Measurements from ENCODE around the gene POLL.

Gene POLL

DNA sequence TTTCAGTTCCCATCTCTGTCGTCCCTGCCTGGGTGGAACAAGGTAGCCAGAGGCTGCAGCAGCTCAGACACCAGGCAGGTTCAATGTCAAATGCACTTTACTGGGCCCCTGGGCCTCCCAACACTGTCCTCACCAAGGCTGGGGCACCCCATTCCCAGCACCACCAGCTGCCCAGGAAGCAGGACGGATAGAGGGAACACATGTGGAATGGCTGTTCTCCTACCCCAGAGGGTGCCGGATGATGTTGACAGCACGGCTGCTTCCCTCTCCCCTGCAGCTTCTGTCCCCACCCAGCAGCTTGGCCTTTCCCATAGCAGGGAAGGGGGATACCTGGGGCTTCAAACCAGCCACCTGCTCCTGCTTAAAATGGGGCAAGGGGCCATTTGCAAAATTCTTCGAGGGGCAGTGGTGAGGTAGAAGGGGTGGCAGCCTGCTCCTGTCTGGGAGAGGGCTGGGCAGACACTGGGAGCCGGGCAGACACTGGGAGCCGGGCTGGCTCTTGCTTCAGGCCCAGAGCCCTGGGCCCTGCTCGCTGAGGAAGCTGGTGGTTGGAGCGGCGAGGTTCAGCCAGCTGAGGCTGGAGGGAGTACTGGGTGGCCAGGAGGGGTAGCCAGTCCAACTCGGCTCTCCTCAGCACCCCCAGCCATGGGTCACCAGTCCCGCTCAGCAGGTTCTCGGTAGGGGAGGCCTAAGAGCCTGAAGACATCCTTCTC, 9.1 kb downstream of the POLL start:
- H3K9ac ChIP-seq (ENCODE audit: low read depth, low read length), result no peak overlapping the region
- peaks cover 25% of the 10 kb centered on the region for H3K36me3 ChIP-seq (ENCODE audit: insufficient read depth, low read length)
- no peak overlapping the region for H3K4me3 ChIP-seq (ENCODE audit: low read length)
- no peaks in the 10 kb centered on the region for H3K9me3 ChIP-seq (replicated peaks; ENCODE audit: low read length)
- H3K4me2 ChIP-seq (ENCODE audit: low read length), result no peak overlapping the region
- no peaks in the 10 kb centered on the region for H3K27me3 ChIP-seq (ENCODE audit: control insufficient read depth, insufficient read depth, low read length)
- no peaks in the 10 kb centered on the region for H3K4me1 ChIP-seq (ENCODE audit: control insufficient read depth, insufficient read depth, low read length)

DNA sequence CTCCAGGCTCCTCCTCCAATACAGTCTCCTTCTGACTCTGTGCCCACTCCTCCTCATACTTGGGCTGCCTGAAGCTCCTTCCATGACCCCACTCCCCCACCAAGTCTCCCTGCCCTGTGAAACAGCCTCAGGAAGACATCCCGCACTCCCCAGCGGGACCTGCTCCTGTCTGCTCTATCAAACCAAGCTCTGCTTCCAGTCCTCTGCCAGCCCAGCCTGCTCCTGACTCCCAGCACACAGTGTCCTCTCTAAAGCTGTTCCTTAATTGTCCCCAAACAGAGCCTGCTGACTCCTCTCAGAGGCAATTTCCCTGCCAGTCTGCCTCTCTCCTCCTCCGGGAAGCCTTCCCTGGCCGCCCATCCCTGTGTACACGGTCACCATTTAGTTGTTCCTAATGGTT, 9.9 kb downstream of the POLL start:
- H3K4me1 ChIP-seq (ENCODE audit: control insufficient read depth, insufficient read depth, low read length), result no peaks in the 10 kb centered on the region
- H3K4me3 ChIP-seq (ENCODE audit: low read length), result no peak overlapping the region
- no peak overlapping the region for H3K9ac ChIP-seq (ENCODE audit: low read depth, low read length)
- H3K4me2 ChIP-seq (ENCODE audit: low read length), result no peak overlapping the region
- H3K9me3 ChIP-seq (replicated peaks; ENCODE audit: low read length), result no peaks in the 10 kb centered on the region
- H3K36me3 ChIP-seq (ENCODE audit: insufficient read depth, low read length), result peaks cover 18% of the 10 kb centered on the region
- no peaks in the 10 kb centered on the region for H3K27me3 ChIP-seq (ENCODE audit: control insufficient read depth, insufficient read depth, low read length)

DNA sequence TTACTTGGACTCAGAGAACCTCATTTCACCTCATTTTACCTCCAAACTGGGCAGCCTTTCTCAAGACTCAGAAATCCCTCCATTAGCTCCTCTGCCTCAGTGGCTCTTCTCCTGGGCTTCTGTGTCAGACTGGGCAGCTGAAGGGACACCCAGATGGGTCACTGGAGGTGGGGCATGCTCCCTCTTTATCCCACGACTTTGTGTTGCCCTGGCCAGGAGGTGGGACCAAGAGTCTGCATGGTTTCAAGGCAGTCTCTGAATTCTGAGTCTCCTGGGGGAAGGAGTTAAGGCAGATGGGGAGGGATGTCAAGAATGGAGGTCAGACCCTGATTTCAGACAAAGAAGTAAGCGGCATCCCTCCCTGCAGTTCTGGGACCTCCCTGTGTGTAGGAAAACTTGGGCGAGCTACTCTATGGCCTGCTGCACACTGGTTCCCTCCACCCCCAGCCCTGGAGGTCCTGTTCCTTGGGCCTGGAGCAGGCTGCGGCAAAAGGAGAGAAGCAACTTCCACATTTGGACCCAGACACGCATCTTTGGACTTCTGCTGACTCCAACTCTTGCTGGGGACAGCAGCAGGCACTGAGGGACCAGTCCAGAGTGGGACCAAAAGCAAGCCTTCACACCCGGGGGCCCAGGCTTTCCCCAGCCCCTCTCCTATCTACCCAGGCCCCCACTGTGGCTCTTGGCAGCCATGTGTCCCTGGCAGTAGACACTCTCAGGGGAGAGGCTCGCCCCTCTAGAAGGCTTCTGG, 10.8 kb downstream of the POLL start:
- Histone ChIP-seq H3K9me3 (replicated peaks; ENCODE audit: low read length) (no peaks in the 10 kb centered on the region), H3K4me3 (ENCODE audit: low read length) (no peak overlapping the region), H3K9ac (ENCODE audit: low read depth, low read length) (no peak overlapping the region), H3K27me3 (ENCODE audit: control insufficient read depth, insufficient read depth, low read length) (no peaks in the 10 kb centered on the region), H3K4me1 (ENCODE audit: control insufficient read depth, insufficient read depth, low read length) (no peaks in the 10 kb centered on the region), H3K4me2 (ENCODE audit: low read length) (no peak overlapping the region), H3K36me3 (ENCODE audit: insufficient read depth, low read length) (peaks cover 11% of the 10 kb centered on the region)

DNA sequence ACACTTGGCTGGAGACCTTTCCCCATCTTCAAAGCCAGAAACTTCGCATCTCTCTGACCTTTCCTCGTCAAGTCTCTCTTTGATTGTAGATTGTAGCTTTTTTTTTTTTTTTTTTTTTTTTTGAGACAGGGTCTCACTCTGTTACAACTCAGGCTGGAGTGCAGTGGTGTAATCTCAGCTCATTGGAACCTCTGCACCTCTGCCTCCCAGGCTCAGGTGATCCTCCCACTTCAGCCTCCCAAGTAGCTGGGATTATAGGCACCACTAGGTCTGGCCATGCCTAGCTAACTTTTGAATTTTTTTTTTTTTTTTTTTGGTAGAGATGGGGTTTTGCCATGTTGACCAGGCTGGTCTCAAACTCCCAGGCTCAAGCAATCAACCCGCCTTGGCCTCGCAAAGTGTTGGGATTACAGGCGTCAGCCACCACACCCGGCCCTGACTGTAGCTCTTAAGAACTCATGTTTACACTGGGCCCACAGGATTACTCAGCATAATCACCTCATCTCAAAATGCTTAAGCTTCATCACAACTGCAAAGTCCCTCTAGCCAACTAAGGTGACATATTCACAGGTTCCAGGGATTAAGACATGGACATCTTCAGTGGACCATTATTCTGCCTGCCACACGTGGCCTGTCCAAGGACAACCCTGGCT, 11.7 kb downstream of the POLL start:
- no peak overlapping the region for H3K9ac ChIP-seq (ENCODE audit: low read depth, low read length)
- no peaks in the 10 kb centered on the region for H3K4me1 ChIP-seq (ENCODE audit: control insufficient read depth, insufficient read depth, low read length)
- no peak overlapping the region for H3K4me3 ChIP-seq (ENCODE audit: low read length)
- peaks cover 11% of the 10 kb centered on the region for H3K36me3 ChIP-seq (ENCODE audit: insufficient read depth, low read length)
- no peaks in the 10 kb centered on the region for H3K27me3 ChIP-seq (ENCODE audit: control insufficient read depth, insufficient read depth, low read length)
- no peaks in the 10 kb centered on the region for H3K9me3 ChIP-seq (replicated peaks; ENCODE audit: low read length)
- H3K4me2 ChIP-seq (ENCODE audit: low read length), result no peak overlapping the region

DNA sequence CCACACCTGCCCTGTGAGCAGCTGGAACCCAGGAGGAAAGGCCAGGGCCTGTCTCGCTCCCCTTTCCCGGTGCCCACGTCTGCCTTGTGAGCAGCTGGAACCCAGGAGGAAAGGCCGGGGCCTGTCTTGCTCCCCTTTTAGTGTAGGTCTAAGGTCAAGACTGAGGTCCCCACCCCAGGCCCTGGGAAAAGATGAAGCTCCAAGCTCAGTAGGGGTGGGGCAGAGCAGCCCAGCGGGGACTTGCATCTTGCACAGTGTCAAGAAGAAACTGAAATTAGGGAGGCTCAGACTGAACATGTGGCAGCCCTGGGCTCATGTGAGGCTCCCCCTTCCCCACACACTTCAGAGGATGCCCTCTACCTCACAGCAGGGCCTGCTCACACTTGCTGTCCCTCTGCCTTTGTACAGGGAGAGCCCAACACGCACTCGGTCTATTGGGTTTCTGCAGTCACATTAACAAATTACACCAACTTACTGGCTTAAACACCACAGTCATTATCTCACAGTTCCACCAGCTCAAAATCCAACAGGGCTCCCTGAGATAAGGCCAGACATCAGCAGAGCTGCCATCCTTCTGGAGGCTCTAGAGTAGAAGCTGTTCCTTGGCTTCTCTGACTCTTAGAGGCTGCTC, 12.4 kb downstream of the POLL start:
- no peak overlapping the region for H3K9ac ChIP-seq (ENCODE audit: low read depth, low read length)
- H3K9me3 ChIP-seq (replicated peaks; ENCODE audit: low read length), result no peaks in the 10 kb centered on the region
- peaks cover 5% of the 10 kb centered on the region for H3K4me1 ChIP-seq (ENCODE audit: control insufficient read depth, insufficient read depth, low read length)
- no peaks in the 10 kb centered on the region for H3K27me3 ChIP-seq (ENCODE audit: control insufficient read depth, insufficient read depth, low read length)
- H3K4me3 ChIP-seq (ENCODE audit: low read length), result no peak overlapping the region
- H3K4me2 ChIP-seq (ENCODE audit: low read length), result no peak overlapping the region
- peaks cover 11% of the 10 kb centered on the region for H3K36me3 ChIP-seq (ENCODE audit: insufficient read depth, low read length)

DNA sequence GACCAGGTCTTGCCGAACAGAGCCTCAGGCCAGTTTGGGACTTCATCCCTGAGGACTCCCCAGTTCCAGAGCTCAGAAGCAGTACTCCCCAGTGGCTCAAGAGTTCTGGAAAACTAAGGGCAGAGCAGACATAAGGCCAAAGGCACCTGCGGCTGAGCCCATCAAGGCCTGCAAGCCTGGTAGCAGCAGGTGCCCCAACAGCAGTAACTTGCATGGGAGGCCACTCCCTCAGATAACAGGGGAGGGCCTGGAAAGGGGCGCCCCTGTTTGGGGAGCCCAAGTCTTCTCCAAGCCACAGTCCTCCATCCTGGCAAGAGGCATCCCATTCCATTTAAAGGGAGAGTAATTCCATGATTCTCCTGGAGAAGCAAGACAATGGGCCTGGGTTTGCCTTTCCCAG, 13.0 kb downstream of the POLL start:
- Histone ChIP-seq H3K9ac (ENCODE audit: low read depth, low read length) (no peak overlapping the region), H3K4me3 (ENCODE audit: low read length) (no peak overlapping the region), H3K9me3 (replicated peaks; ENCODE audit: low read length) (no peaks in the 10 kb centered on the region), H3K36me3 (ENCODE audit: insufficient read depth, low read length) (peaks cover 11% of the 10 kb centered on the region), H3K4me2 (ENCODE audit: low read length) (no peak overlapping the region), H3K27me3 (ENCODE audit: control insufficient read depth, insufficient read depth, low read length) (no peaks in the 10 kb centered on the region), H3K4me1 (ENCODE audit: control insufficient read depth, insufficient read depth, low read length) (peaks cover 8% of the 10 kb centered on the region)

DNA sequence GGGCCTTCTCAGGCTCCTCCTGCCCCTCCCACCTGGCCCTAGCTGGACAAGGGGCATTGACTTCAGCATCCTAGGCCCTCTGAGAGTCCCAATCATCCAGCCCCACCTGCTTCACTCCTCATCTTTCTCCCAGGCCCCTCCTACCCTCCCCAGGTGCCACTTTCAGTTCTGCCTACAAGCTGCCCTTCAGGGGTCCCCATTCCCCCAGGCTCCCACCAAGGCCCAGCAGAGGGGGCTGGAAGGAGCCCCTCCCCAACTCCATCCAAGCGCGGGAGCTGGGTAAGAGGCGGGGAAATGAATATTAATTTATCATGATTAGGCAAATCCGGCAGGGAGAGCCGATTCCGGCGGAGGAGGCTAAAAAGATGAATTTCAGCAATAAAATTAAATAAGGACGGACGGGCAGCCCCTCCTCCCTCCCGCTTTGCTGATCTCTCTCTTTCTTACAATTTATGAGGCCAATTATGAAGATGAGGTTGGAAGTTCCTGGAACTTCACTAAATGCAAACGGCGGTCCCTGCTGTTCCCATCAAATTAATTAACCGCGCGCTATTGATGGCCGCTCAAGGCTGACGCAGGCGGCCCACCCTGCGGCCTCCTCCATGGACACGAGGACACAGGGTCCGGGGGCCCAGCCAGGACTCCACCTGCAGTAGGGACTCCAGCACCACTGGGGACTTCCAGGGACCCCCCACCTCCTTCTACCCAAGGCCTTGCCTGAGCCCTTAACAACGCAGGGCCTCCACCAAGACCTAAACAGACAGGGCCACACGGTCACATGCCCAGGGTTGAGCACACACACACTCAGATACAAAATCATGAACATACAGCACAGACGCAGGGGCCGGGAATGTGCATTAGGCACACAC, 13.9 kb downstream of the POLL start:
- Histone ChIP-seq H3K4me2 (ENCODE audit: low read length) (no peak overlapping the region), H3K27me3 (ENCODE audit: control insufficient read depth, insufficient read depth, low read length) (peaks cover 6% of the 10 kb centered on the region), H3K4me3 (ENCODE audit: low read length) (no peak overlapping the region), H3K36me3 (ENCODE audit: insufficient read depth, low read length) (peaks cover 8% of the 10 kb centered on the region), H3K9me3 (replicated peaks; ENCODE audit: low read length) (no peaks in the 10 kb centered on the region), H3K4me1 (ENCODE audit: control insufficient read depth, insufficient read depth, low read length) (peaks cover 16% of the 10 kb centered on the region), H3K9ac (ENCODE audit: low read depth, low read length) (no peak overlapping the region)

DNA sequence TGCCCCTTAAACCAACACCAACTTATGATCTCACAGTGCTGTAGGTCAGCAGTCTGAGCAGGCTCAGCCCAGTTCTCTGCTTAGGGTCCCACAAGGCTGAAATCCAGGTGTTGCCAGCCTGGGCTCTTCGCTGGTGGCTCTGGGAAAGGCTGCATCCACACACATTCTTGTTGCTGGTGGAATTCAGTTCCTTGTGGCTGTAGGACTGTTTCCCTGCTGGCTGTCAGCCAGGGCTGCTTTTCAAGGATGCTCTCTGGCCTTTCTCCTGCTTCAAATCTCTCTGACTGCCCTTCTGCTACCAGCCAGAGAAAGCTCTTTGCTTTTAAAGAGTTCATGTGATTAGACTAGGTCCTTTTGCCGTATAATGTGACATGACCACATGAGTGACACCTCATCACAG, 15.3 kb downstream of the POLL start:
- H3K4me3 ChIP-seq (ENCODE audit: low read length), result no peak overlapping the region
- H3K9ac ChIP-seq (ENCODE audit: low read depth, low read length), result no peak overlapping the region
- H3K27me3 ChIP-seq (ENCODE audit: control insufficient read depth, insufficient read depth, low read length), result peaks cover 16% of the 10 kb centered on the region
- no peak overlapping the region for H3K4me2 ChIP-seq (ENCODE audit: low read length)
- peaks cover 16% of the 10 kb centered on the region for H3K4me1 ChIP-seq (ENCODE audit: control insufficient read depth, insufficient read depth, low read length)
- no peaks in the 10 kb centered on the region for H3K36me3 ChIP-seq (ENCODE audit: insufficient read depth, low read length)
- H3K9me3 ChIP-seq (replicated peaks; ENCODE audit: low read length), result no peaks in the 10 kb centered on the region

DNA sequence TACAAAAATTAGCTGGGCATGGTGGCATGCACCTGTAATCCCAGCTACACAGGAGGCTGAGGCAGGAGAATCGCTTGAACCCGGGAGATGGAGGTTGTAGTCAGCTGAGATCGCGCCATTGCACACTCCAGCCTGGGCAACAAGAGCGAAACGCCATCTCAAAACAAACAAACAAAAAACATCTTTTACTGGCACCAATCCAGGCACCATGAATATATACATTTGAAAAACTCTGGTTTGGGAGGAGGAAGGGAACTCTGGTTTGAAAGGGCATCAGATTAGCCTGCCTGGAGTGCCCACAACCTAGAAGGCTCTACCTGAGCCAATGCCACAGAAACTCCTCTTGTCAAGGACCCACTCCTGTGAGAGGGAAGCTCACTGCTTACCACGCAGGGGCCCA, 15.9 kb downstream of the POLL start:
- Histone ChIP-seq H3K36me3 (ENCODE audit: insufficient read depth, low read length) (no peaks in the 10 kb centered on the region), H3K9ac (ENCODE audit: low read depth, low read length) (no peak overlapping the region), H3K4me2 (ENCODE audit: low read length) (no peak overlapping the region), H3K4me1 (ENCODE audit: control insufficient read depth, insufficient read depth, low read length) (peaks cover 18% of the 10 kb centered on the region), H3K9me3 (replicated peaks; ENCODE audit: low read length) (no peaks in the 10 kb centered on the region), H3K27me3 (ENCODE audit: control insufficient read depth, insufficient read depth, low read length) (peaks cover 23% of the 10 kb centered on the region), H3K4me3 (ENCODE audit: low read length) (no peak overlapping the region)

DNA sequence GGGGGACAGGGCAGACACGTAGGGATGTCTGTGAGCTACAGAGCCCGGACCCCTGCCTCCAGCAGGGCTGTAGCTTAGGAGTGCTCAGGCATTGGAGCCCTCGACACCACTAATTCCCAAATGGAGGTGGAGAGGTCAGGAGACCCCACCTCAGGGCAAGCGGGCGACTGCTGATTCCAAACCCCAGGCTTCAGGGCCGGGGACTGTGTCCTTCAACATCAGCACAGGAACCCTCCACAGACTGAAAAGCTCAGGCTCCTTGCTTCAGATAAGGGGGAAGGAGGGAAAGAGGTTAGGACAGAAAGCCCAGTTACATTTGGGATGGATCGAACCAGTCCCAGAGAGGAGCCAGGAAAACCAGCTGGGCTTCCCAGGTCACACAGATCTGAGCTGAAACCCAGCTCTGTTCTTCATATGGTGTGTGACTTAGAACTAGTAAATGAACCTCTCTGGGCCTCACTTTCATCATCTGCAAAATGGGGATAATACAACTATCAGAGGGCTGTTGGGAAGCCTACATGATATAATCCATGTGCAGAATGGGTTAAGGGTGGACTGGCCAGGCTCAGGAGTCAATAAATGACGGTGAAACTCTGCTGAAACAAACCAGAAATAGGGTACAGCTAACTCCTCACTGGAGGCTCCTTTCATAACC, 16.7 kb downstream of the POLL start:
- peak overlapping the region; percentile 99 for H3K4me2 ChIP-seq (ENCODE audit: low read length)
- H3K4me3 ChIP-seq (ENCODE audit: low read length), result no peak overlapping the region
- H3K36me3 ChIP-seq (ENCODE audit: insufficient read depth, low read length), result no peaks in the 10 kb centered on the region
- H3K9me3 ChIP-seq (replicated peaks; ENCODE audit: low read length), result no peaks in the 10 kb centered on the region
- peaks cover 30% of the 10 kb centered on the region for H3K27me3 ChIP-seq (ENCODE audit: control insufficient read depth, insufficient read depth, low read length)
- peaks cover 23% of the 10 kb centered on the region for H3K4me1 ChIP-seq (ENCODE audit: control insufficient read depth, insufficient read depth, low read length)
- H3K9ac ChIP-seq (ENCODE audit: low read depth, low read length), result peak overlapping the region; percentile 77
